GM21390 (cell line): Measurements from ENCODE around the gene MAPK12.

Experiments
- ATAC-seq: cut with Tn5 transposase; IDR thresholded peaks from one replicate; pipeline ENCODE4 v1.9.1; 2021; ENCODE audit not compliant: unreplicated experiment

The MAPK12 gene

GRCh38 chr22:50269573-50269969 lies 8.1 kb upstream of the MAPK12 start:
- ATAC-seq, result no peak

DNA sequence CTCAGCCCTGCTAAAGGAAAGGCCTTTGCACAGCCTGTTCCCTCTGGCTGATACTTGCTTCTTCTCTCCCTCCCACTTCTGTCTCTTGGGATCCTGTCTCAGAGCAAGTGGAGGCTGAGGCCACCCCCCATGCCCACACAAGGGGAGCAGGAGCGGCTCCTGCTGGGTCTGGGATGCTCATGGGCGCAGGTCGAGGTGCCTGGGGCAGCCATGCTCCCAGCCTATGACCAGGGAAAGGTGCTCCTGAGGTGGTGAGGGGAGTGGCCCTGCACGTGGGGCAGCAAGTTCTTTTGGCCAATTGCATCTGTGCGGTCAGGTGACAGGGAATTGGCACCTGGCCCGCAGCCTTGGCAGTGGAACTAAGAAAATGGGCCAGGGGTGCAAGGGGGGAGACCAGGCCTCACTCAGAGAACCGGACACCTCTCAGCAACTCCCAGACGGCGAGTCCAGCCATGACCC lies 7.2 kb upstream of the MAPK12 start:
- no peak for ATAC-seq

- ATAC-seq, result no peak
These were observed 6.3 kb upstream of the MAPK12 start for GRCh38 chr22:50267591-50268390.

- no peak for ATAC-seq
These were observed 5.5 kb upstream of the MAPK12 start for GRCh38 chr22:50266994-50267393.

DNA sequence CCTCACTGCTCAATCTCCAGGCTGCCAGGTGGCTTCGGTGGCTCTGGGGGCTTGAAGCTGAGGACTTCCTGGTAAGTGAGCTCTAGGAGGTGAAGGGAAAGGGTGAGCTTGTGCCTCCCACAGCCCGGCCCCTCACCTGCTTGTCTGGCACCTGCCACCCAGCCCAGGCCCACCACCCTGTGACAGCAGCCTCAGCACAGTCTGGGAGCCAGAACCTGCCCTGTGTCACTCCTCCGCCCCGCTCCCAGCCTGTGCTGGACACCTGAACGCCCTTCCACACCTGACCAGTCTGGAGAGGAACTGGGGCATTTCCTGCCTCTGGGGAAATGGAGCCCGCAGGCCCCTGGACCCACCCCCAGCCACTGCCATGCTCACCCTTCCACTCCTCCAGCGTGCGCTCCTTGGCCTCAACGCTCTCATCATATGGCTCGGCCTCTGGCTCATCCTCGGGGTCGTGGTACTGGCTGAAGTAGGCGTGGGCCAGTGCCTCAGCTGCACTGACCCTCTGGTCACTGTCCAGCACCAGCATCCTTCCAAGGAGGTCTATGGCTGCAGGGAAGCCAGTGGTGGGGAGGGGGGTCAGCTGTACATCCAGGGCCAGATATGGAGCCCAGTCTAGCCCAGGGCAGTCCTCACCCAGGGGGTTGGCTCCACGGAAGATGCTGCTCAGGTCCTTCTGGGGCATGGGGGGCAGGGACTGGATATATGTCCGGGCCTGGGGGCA lies 3.6 kb upstream of the MAPK12 start:
- no peak for ATAC-seq

DNA sequence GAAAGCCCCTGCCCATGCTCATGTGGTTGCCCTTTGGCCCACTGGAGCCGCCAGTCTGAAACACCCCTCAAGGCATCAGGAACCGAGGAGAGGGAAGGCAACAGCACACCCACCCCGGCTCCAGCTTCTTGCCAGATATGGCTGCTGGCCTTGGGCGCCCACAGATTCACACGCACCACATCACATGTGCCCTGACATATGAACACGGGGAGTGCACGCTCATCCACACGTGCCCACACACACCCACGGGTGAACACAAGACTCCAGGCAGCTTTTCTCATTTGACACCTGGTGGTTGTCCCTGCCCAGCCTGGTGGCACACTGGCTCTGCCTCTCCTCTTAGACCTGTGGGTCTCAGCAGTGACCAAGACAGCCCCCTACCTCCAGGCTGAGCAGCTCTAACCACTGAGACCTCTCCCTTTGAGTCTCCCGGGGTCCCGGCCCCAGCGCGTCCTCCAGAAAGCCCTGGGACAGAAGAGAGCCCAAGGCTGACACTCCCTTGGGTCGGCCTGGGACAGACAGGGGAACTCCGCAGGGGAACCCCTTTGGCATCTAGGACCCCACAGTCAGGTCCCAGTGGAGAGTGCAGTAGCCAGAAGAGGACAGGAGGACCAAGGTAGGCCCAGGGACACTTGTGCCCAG lies 2.7 kb upstream of the MAPK12 start:
- ATAC-seq, result no peak

DNA sequence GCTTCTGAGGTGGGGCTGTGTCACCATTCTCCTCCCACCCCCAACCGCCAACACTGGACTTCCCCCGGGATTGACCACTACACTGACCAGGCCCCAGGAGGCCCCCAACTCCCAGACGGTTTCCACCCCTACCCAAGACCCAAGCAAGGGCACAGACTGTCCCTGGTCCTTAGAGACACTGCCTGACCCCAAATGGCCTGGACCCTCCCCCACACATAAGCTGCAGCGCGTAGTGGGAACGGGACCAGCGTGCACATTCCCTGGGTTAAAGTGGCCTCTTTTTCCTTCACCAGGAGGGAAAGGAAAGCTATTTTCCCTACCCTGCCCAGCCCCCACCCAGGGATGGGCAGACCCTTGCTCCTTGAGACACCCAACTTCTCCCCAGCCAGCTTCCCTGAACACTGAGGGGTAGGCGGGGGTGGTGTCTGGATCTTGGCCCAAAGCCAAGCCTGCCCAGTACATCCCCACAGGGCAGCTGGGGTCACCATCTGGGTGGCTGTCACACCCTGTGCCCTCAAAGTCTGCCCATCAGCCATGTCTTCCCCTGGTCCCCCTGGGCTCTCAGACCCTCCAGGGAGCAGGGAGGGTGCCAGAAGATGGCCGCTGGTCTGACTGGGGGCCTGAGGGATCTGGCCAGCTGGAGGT lies 1.6 kb upstream of the MAPK12 start:
- no peak for ATAC-seq

DNA sequence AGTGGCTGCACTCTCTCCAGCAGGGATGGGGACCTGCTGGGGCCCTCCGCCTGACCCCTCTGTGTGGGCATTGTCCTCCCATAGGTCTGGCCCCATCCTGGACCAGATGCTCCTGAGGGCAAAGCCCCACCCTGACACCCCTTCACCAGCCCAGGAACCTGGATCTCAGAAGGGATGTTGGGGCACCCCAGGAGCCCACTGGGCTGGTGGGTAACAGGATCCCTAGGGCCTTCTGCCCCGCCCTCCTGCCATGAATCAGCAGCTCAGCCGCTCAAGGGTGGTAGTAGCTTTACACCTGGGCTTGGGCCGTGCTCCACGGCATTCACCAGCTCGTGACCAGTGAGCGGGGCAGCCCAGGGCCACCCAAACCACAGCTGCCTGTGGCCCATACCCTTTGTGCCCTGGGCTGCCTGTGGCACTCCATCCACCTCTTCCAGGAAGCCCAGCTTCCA lies 1.0 kb upstream of the MAPK12 start:
- ATAC-seq, result no peak

- ATAC-seq, result no peak
These were observed 475 bp downstream of the MAPK12 start for GRCh38 chr22:50260801-50261614.

DNA sequence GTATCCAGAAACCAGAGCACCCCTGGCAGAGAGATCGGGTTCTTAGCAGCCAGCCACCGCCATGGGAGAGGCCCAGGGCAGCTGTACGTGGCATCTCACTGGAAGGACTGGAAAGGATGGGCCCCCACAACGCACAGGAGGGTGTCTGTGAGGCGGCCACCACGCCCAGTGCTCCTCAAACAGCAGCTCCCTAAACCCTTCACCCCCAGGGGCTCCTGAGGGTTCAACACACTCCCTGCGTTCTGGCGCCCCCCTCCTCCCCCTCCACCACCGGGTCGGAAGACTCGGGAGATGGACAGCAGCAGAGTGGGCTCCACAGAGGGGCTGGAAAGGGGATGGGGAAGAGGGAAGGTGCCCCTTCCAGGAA lies 1.1 kb downstream of the MAPK12 start:
- ATAC-seq, result no peak

DNA sequence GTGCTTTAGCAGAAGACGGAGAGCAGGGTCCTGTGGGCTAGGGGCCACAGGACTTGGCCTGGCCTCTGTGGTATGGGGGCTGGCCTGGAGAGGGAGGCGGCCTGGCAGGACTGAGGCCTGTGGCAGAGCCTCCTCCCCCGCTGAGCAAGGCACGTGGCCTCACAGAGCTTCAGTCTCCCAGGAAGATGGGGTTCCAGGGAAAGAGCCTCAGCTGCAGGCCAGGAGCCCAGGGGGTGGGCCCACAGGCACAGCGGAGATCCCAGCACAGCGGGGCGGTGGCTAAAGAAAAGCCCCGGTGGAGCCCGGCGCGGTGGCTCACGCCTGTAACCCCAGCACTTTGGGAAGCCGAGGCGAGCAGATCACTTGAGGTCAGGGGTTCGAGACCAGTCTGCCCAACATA lies 2.2 kb downstream of the MAPK12 start:
- no peak for ATAC-seq

DNA sequence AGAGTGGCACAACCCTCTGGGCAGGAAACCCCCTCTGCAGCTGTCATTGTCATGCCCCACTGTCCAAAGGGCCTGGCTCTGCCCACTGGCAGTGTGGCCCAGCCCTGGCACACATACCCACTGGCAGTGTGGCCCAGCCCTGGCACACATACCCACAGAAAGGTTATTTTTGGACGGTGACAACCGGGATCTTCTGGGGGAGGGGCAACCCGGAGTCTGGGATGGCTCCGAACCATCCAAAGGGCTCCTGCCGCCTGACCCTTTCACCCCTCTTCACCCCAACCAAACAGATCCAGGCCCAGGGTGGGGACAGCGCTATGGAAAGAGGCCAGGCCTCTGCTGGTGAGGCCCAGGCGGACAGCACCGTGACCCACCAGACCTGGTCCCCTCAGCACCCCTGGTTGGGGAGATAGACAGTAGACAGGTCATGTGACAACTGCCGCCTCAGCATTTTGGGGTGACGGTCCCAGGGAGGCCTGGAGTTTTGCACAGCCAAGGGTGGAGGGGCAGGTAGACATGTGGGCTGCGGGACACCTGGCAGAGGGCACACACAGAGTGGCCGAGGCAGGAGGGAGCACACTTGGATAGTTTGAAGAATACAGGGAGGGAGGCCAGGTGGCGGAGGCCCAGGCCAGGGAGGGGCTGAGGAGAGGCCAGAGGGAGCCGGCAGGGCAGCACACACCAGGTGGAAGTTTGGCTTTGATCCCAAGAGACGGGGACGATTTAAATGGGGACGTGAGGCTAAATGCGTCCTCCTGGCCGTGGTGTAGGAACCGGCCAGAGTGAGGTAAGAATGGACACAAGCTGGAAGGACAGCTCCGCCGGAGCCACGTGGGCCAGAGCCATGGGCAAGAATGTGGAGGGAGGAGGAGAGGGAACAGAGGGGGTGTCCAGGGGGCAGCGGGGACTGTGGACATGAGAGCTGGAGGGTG lies 2.9 kb downstream of the MAPK12 start:
- no peak for ATAC-seq

DNA sequence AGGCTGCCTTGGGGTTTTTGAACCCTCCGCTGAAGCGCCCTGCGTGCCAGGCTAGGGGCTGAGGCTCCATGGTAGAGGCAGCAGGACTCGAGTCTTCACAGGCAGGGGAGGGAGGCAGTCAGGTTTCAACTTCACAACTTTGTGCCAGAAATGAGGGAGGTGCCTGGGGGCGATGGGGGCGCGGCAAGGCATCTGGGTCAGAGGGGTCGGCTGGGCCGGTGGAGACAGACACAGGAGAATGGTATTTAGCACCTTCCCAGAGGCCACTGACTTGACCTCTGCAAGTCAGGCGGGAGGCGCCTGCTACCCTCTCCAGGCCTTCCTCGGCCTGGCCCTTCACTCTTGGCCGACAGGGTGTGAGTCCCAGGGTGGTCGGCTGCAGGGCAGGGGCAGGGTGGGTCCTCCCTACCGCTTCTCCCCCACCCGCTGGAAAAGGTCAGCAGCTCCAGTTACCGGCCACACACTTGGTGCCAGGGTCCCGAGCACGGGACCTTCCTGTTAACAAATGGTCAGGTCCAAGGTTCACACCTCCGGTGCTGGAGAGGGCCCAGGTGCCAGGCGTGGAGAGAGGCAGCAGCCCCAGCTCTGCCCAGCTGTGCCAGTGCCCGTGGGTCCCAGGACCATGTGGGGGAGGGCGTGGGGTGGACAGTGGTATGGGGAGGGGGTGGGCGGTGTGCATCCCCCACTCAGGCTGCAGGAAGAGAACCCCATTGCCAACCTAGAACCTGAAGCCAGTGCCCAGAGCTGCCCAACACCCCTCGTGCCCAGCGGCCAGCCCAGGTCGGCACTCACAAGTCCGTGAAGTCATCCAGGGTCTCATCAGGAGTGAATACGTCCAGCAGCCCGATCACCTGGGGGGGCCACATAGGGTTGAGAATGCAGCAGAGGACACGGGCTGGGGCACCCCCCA lies 3.8 kb downstream of the MAPK12 start:
- no peak for ATAC-seq

DNA sequence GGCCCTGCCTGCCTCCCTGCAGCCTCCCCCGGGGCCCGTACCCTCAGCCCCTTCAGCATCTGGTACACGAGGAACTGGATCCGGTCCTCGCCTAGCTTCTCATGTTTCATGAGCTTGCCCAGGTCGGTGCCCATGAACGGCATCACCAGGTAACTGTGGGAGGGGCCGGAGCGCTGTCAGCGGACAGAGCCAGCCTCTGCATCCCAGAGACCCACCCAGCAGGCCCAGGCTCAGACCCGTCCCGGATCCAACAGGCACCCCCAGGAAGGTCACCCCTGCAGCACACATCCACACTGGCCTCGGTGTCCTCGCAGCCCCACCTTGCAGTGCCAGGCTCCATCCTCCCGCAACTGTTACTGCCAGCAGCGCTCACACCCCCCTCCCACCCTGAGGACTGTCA lies 4.4 kb downstream of the MAPK12 start:
- no peak for ATAC-seq

GRCh38 chr22:50256258-50256862 lies 5.1 kb downstream of the MAPK12 start:
- no peak for ATAC-seq

GRCh38 chr22:50255607-50256006 lies 5.9 kb downstream of the MAPK12 start:
- ATAC-seq, result no peak

GRCh38 chr22:50255099-50255498 lies 6.4 kb downstream of the MAPK12 start:
- no peak for ATAC-seq

DNA sequence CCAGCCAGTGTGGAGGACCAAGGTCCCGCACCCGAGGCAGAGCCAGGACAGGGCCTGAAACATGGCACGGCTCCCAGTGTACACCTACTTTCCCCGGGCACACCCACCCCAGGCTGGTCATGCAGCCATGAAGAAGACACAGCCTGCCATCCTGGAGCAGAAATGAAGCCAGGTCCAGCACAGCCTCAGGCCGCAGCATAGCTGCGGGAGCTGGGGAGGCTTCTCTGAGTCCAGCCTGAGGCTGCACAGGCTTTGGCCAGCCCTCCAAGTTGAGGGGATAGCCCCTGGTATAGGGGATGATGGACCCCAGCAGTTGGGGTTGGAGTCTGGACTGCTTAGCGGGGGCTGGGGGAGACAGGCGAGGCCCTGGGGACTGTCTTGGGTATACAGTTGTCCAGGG lies 7.5 kb downstream of the MAPK12 start:
- ATAC-seq, result no peak
